Suprapubic skin (tissue), 4 donors: Measurements from ENCODE around the gene ACBD6. TPM values are rescaled to one million over a fixed set of nuclear protein-coding genes. Genes with fewer than 3 reads are reported as not detected.

Experiments used
- DNase-seq, 2 donors: peaks; one replicate each; pipeline ENCODE4 v3.0.0-alpha.2; 2019; ENCODE audit warnings: low spot score in 2 of 2
- H3K27ac ChIP-seq: fragments of 200-600 bp; sonication (generic); one replicate; pipeline ENCODE4 v1.5.1; 2019
- H3K27me3 ChIP-seq: fragments of 200-600 bp; sonication (generic); one replicate; pipeline ENCODE4 v1.5.1; 2019
- H3K36me3 ChIP-seq: fragments of 200-600 bp; sonication (generic); one replicate; pipeline ENCODE4 v1.5.1; 2019
- H3K4me1 ChIP-seq: fragments of 200-600 bp; sonication (generic); one replicate; pipeline ENCODE4 v1.5.1; 2019
- H3K4me3 ChIP-seq: fragments of 200-600 bp; sonication (generic); one replicate; pipeline ENCODE4 v1.5.1; 2019; ENCODE audit warnings: mild to moderate bottlenecking
- H3K9me3 ChIP-seq: fragments of 200-600 bp; sonication (generic); one replicate; pipeline ENCODE4 v1.5.1; 2019
- CTCF ChIP-seq, 2 donors: fragments of 200-600 bp in 1 of 2; fragments of 450-650 bp in 1 of 2; sonication (generic) in 1 of 2; IDR thresholded peaks; one replicate each; pipeline ENCODE4 v1.5.1; 2016 to 2019; ENCODE audit warnings: antibody characterized with exemption in 2 of 2, mild to moderate bottlenecking in 1 of 2, moderate library complexity in 1 of 2
- EP300 ChIP-seq: sonication (generic); formaldehyde crosslinking; IDR thresholded peaks from one replicate; pipeline ENCODE4 v1.6.1; 2017; ENCODE audit warnings: antibody characterized with exemption
- POLR2A ChIP-seq, 2 donors: fragments of 450-650 bp; IDR thresholded peaks; one replicate each; pipeline ENCODE4 v1.6.1; 2017; ENCODE audit warnings: antibody characterized with exemption in 2 of 2, mild to moderate bottlenecking in 2 of 2, moderate library complexity in 2 of 2
- POLR2AphosphoS5 ChIP-seq, 3 donors: sonication (generic); formaldehyde crosslinking; IDR thresholded peaks; one replicate each; pipeline ENCODE4 v1.6.1; 2017; ENCODE audit warnings: antibody characterized with exemption in 3 of 3
- WGBS: methylation state at CpG from one replicate; pipeline ENCODE4 v1.1.5; 2018; 5-methylcytosine and 5-hydroxymethylcytosine counted together
- total RNA-seq, 4 donors: library from RNA; depleted of rRNA; stranded (reverse); fragments of >200 nt; gene quantifications; one replicate each; pipeline ENCODE4 v1.1.0, GENCODE V29; 2016

ACBD6 gene
- total RNA-seq, 4 donors from 2014 or later: 26.5 to 38.5 (median 33.3) TPM

- WGBS: 81% methylated on average over 9 of the region's 9 CpGs
- Histone ChIP-seq H3K4me1 (no peaks in the 10 kb centered on the region), H3K4me3 (no peak overlapping the region), H3K9me3 (no peaks in the 10 kb centered on the region), H3K27me3 (peaks cover 2% of the 10 kb centered on the region), H3K36me3 (no peaks in the 10 kb centered on the region), H3K27ac (no peak overlapping the region)
- no peak for TF ChIP-seq CTCF (IDR thresholded peaks at IDR 0.05)
- no peak for TF ChIP-seq EP300
- no peak for TF ChIP-seq POLR2A (IDR thresholded peaks at IDR 0.05)
- TF ChIP-seq POLR2AphosphoS5 (IDR thresholded peaks at IDR 0.05): no peak
- DNase-seq: peak in 1 of 2 donors; percentile 65
Measured at GRCh38 chr1:180268556-180269075, 233.8 kb downstream of the ACBD6 start.

GRCh38 chr1:180267761-180268555, 234.4 kb downstream of the ACBD6 start:
- no peaks in the 10 kb centered on the region for H3K9me3 ChIP-seq
- peak in 1 of 2 donors; percentile 67 for DNase-seq
- no peak overlapping the region for H3K27ac ChIP-seq
- H3K27me3 ChIP-seq: peaks cover 8% of the 10 kb centered on the region
- WGBS: 87% methylated on average over 5 of the region's 5 CpGs
- H3K4me3 ChIP-seq: no peak overlapping the region
- no peaks in the 10 kb centered on the region for H3K36me3 ChIP-seq
- no peak for TF ChIP-seq CTCF (IDR thresholded peaks at IDR 0.05)
- TF ChIP-seq EP300: no peak
- TF ChIP-seq POLR2A (IDR thresholded peaks at IDR 0.05): no peak
- no peak for TF ChIP-seq POLR2AphosphoS5 (IDR thresholded peaks at IDR 0.05)
- H3K4me1 ChIP-seq: no peaks in the 10 kb centered on the region

GRCh38 chr1:180267211-180267561, 235.2 kb downstream of the ACBD6 start:
- Histone ChIP-seq H3K4me3 (no peak overlapping the region), H3K9me3 (no peaks in the 10 kb centered on the region), H3K36me3 (no peaks in the 10 kb centered on the region), H3K27ac (no peak overlapping the region), H3K27me3 (peaks cover 11% of the 10 kb centered on the region), H3K4me1 (no peaks in the 10 kb centered on the region)
- peak in 1 of 2 donors; percentile 57 for DNase-seq
- TF ChIP-seq POLR2A (IDR thresholded peaks at IDR 0.05): no peak
- no peak for TF ChIP-seq CTCF (IDR thresholded peaks at IDR 0.05)
- no peak for TF ChIP-seq POLR2AphosphoS5 (IDR thresholded peaks at IDR 0.05)
- no peak for TF ChIP-seq EP300
- 94% methylated on average over 5 of the region's 12 CpGs for WGBS

GRCh38 chr1:180266275-180267210, 235.8 kb downstream of the ACBD6 start:
- WGBS: 84% methylated on average over 12 of the region's 28 CpGs
- no peak for TF ChIP-seq POLR2AphosphoS5 (IDR thresholded peaks at IDR 0.05)
- no peak for TF ChIP-seq POLR2A (IDR thresholded peaks at IDR 0.05)
- no peak for TF ChIP-seq CTCF (IDR thresholded peaks at IDR 0.05)
- peak in 1 of 2 donors; percentile 74 for DNase-seq
- Histone ChIP-seq H3K9me3 (no peaks in the 10 kb centered on the region), H3K4me1 (no peaks in the 10 kb centered on the region), H3K27ac (no peak overlapping the region), H3K27me3 (peaks cover 11% of the 10 kb centered on the region), H3K36me3 (no peaks in the 10 kb centered on the region), H3K4me3 (no peak overlapping the region)

- Histone ChIP-seq H3K27ac (no peak overlapping the region), H3K36me3 (no peaks in the 10 kb centered on the region), H3K9me3 (no peaks in the 10 kb centered on the region), H3K4me3 (no peak overlapping the region), H3K27me3 (peaks cover 18% of the 10 kb centered on the region), H3K4me1 (no peaks in the 10 kb centered on the region)
- no peak for TF ChIP-seq CTCF (IDR thresholded peaks at IDR 0.05)
- no peak for TF ChIP-seq POLR2AphosphoS5 (IDR thresholded peaks at IDR 0.05)
- no peak for TF ChIP-seq EP300
- no peak for TF ChIP-seq POLR2A (IDR thresholded peaks at IDR 0.05)
- DNase-seq: no peak
- 65% methylated on average over 4 of the region's 4 CpGs for WGBS
Measured at GRCh38 chr1:180265871-180266270, 236.5 kb downstream of the ACBD6 start.
